ENCODE data around the gene GLRX3.

DNA sequence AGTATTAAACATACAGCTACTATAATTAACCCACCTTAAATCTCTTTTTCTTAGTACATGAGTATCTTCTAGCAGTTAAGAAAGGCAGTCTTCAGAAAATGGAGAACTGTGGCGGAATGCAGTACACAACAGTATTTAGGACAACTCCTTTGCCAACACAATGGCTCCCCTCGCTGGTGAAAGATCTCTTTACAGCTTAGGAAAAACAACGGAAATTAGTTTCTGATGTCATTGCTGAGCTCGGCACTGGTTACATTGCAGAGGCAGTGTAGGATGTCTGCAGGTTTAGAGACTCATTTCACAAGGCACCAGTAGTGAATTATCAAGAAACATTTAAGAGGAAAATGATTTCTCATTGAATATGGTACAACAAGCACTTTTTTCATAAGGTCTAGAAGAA lies 43.4 kb downstream of the GLRX3 start:
- TF ChIP-seq, protein P1, sequence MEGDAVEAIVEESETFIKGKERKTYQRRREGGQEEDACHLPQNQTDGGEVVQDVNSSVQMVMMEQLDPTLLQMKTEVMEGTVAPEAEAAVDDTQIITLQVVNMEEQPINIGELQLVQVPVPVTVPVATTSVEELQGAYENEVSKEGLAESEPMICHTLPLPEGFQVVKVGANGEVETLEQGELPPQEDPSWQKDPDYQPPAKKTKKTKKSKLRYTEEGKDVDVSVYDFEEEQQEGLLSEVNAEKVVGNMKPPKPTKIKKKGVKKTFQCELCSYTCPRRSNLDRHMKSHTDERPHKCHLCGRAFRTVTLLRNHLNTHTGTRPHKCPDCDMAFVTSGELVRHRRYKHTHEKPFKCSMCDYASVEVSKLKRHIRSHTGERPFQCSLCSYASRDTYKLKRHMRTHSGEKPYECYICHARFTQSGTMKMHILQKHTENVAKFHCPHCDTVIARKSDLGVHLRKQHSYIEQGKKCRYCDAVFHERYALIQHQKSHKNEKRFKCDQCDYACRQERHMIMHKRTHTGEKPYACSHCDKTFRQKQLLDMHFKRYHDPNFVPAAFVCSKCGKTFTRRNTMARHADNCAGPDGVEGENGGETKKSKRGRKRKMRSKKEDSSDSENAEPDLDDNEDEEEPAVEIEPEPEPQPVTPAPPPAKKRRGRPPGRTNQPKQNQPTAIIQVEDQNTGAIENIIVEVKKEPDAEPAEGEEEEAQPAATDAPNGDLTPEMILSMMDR (IDR thresholded peaks at IDR 0.05): peak in 5 of 6 experiments; percentile 46 to 62 (median 56)
- no peak for TF ChIP-seq POLR2A (IDR thresholded peaks at IDR 0.05)
